K562 (cell line): ENCODE data around the gene AIFM1. TPM values are rescaled to one million over a fixed set of nuclear protein-coding genes. Genes with fewer than 3 reads are reported as not detected.
A peak's percentile ranks its signal among the peaks of the same experiment; 100 is the strongest.

Experiments
- C11orf30 ChIP-seq: fragments of 450-650 bp; IDR thresholded peaks from 2 replicates; pipeline ENCODE4 v1.6.1; 2016; ENCODE audit warnings: low read depth, mild to moderate bottlenecking
- GABPB1 ChIP-seq: sonication (generic); formaldehyde crosslinking; IDR thresholded peaks from 2 replicates; pipeline ENCODE4 v1.8.0; 2022; ENCODE audit warnings: mild to moderate bottlenecking, missing genetic modification reagents
- HNRNPUL1 ChIP-seq: fragments of 200-400 bp; formaldehyde crosslinking; IDR thresholded peaks from 2 replicates; pipeline ENCODE4 v1.6.1; 2017; ENCODE audit warnings: low read length
- NR2C1 ChIP-seq, 2 experiments: fragments of 450-650 bp; IDR thresholded peaks; 2 replicates each; pipeline ENCODE4 v1.6.1; 2017; ENCODE audit warnings: mild to moderate bottlenecking in 2 of 2, antibody characterized with exemption in 1 of 2, inconsistent platforms in 1 of 2, missing compliant biosample characterization in 1 of 2, missing genetic modification characterization in 1 of 2
- NR3C1 ChIP-seq: sonication (generic); formaldehyde crosslinking; IDR thresholded peaks from 2 replicates; pipeline ENCODE4 v1.8.1; 2022; ENCODE audit warnings: missing genetic modification reagents
- RERE ChIP-seq: sonication (generic); formaldehyde crosslinking; IDR thresholded peaks from 2 replicates; pipeline ENCODE4 v1.8.0; 2023; ENCODE audit warnings: missing genetic modification reagents, mild to moderate bottlenecking, borderline replicate concordance
- SMAD3 ChIP-seq: fragments of 450-650 bp; formaldehyde crosslinking; conservative IDR thresholded peaks from 2 replicates; pipeline ENCODE4 v1.4.0; 2020; ENCODE audit warnings: mild to moderate bottlenecking
- SMAD4 ChIP-seq: fragments of 250-450 bp; sonication (Bioruptor Pico); conservative IDR thresholded peaks from 2 replicates; pipeline ENCODE4 v1.8.0; 2021; ENCODE audit warnings: inconsistent platforms, mild to moderate bottlenecking, moderate library complexity
- ZNF592 ChIP-seq: fragments of 450-650 bp; IDR thresholded peaks from 2 replicates; pipeline ENCODE4 v1.6.1; 2017; ENCODE audit warnings: antibody characterized with exemption, mild to moderate bottlenecking
- polyA plus RNA-seq, 8 experiments: library from polyadenylated mRNA; depleted of rRNA in 4 of 8; stranded (reverse) in 5 of 8; unstranded in 3 of 8; fragments of >200 nt; fragmentation: Nextera tagmentation in 2 of 8; fragmentation: Illumina TruSeq in 1 of 8; extraction: Ambion mirVana in 2 of 8; extraction: Trizol in 1 of 8; gene quantifications; 2 replicates each; pipeline versions ENCODE4 v1.2.1 to v1.2.3, GENCODE V29; 2011 to 2014; ENCODE audit warnings: inconsistent platforms in 1 of 8, missing spikeins in 1 of 8
- total RNA-seq, 7 experiments: library from RNA; depleted of rRNA in 6 of 7; stranded (reverse); fragments of >200 nt in 6 of 7; fragmentation: Illumina TruSeq in 2 of 7; extraction: Trizol in 2 of 7; gene quantifications; 2 replicates each; pipeline versions ENCODE4 v1.2.1 to v1.2.3, GENCODE V29; 2011 to 2021; ENCODE audit warnings: low replicate concordance in 1 of 7
- TF ChIP-seq, protein P1 (sequence below): fragments of 250-450 bp; sonication (Bioruptor Pico); IDR thresholded peaks from 2 replicates; pipeline ENCODE4 v1.8.0; 2021; ENCODE audit warnings: mild to moderate bottlenecking, moderate library complexity

Gene AIFM1
- total and polyA plus RNA-seq, 9 of the 15 experiments (the other 6 are each of a cell fraction or from before 2014, with no cell fraction given) = 51.0 to 117 (median 91.2) TPM

- TF ChIP-seq, protein P1, sequence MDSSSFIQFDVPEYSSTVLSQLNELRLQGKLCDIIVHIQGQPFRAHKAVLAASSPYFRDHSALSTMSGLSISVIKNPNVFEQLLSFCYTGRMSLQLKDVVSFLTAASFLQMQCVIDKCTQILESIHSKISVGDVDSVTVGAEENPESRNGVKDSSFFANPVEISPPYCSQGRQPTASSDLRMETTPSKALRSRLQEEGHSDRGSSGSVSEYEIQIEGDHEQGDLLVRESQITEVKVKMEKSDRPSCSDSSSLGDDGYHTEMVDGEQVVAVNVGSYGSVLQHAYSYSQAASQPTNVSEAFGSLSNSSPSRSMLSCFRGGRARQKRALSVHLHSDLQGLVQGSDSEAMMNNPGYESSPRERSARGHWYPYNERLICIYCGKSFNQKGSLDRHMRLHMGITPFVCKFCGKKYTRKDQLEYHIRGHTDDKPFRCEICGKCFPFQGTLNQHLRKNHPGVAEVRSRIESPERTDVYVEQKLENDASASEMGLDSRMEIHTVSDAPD (CRISPR knock-in tag) = no peak
- TF ChIP-seq SMAD3 (CRISPR knock-in tag) = peak; percentile 59; the same call in 1 of the 2 replicates
- TF ChIP-seq NR3C1 (CRISPR knock-in tag) = no peak
- no peak for TF ChIP-seq GABPB1 (CRISPR knock-in tag)
- peak; percentile 78 for TF ChIP-seq SMAD4 (CRISPR knock-in tag)
- TF ChIP-seq NR2C1 (IDR thresholded peaks at IDR 0.05) = no peak
- TF ChIP-seq NR2C1 (tag; IDR thresholded peaks at IDR 0.05) = 0 out of 2 replicates have a peak, but pooled peaks have one; percentile 42
- no peak for TF ChIP-seq RERE (CRISPR knock-in tag)
- no peak for TF ChIP-seq HNRNPUL1
- TF ChIP-seq ZNF592 = peak; percentile 89
- TF ChIP-seq C11orf30 = no peak
Measured at GRCh38 chrX:130174045-130174704, 8.5 kb upstream of the AIFM1 start (continued).
